Pancreas (tissue), 10 donors: ENCODE data around the gene EXOC4. TPM values are rescaled to one million over a fixed set of nuclear protein-coding genes. Genes with fewer than 3 reads are reported as not detected.

ENCODE experiments used
- ATAC-seq, 4 donors: fragments of 200-7000 bp; cut with Tn5 transposase; one replicate each; pipeline versions ENCODE4 v1.8.0 to v1.9.1; 2020; ENCODE audit warnings: mild to moderate bottlenecking in 4 of 4, moderate library complexity in 4 of 4
- DNase-seq, 6 donors: peaks; one replicate each; pipeline ENCODE4 v3.0.0-alpha.2; 2020
- FAIRE-seq: peaks from 2 replicates; lab custom pipeline; 2012; peaks lifted over from hg19 to GRCh38; lab: Jason Lieb, UNC
- H3K27ac ChIP-seq, 4 donors: fragments of 200-600 bp; sonication (generic); 1 replicate in 3 of 4; 2 replicates in 1 of 4; pipeline versions ENCODE4 v1.5.0 to v1.8.0; 2020
- H3K27me3 ChIP-seq, 4 donors: fragments of 200-600 bp; one replicate each; pipeline ENCODE4 v1.8.0; 2021
- H3K36me3 ChIP-seq, 3 donors: fragments of 200-600 bp; sonication (generic) in 1 of 3; one replicate each; pipeline versions ENCODE4 v1.5.0 to v1.8.0; 2020 to 2021
- H3K4me1 ChIP-seq, 3 donors: fragments of 200-600 bp; one replicate each; pipeline ENCODE4 v1.8.0; 2021
- H3K4me3 ChIP-seq, 4 donors: fragments of 200-600 bp; sonication (generic) in 2 of 4; one replicate each; pipeline versions ENCODE4 v1.5.0 to v1.8.0; 2020 to 2021
- H3K9me3 ChIP-seq, 4 donors: fragments of 200-600 bp; one replicate each; pipeline ENCODE4 v1.8.0; 2021
- CTCF ChIP-seq, 4 donors: fragments of 200-600 bp; sonication (generic) in 3 of 4; IDR thresholded peaks; one replicate each; pipeline versions ENCODE4 v1.5.0 to v1.8.0; 2021; ENCODE audit warnings: antibody characterized with exemption in 4 of 4
- WGBS, 2 donors: extraction: QIAGEN DNeasy Blood & Tissue Kit; methylation state at CpG; one replicate each; pipeline ENCODE4 v1.1.7; 2013; 5-methylcytosine and 5-hydroxymethylcytosine counted together
- intact Hi-C, 3 donors: fragments of 100-400 bp; cut with DNase I; formaldehyde crosslinking; loops; one replicate each; pipeline versions ENCODE4 v1.11.1 to v1.14.2; 2022
- polyA plus RNA-seq, 2 donors: library from polyadenylated mRNA; stranded (reverse); fragments of 200-250 nt; gene quantifications; one replicate each; pipeline ENCODE4 v1.2.3, GENCODE V29; 2013
- total RNA-seq, 6 donors: library from RNA; stranded (reverse); fragmentation: NEBNext Ultra II Directional in 4 of 6; extraction: Animal tissue kit (Norgen Biotek cat#: 25700) in 4 of 6; gene quantifications; one replicate each; pipeline versions ENCODE4 v1.2.1 to v1.2.4, GENCODE V29; 2021 to 2023
- donor health status: healthy with polysubstance abuse.
- donor health status: DM: no; HTN: no; CAD: no; lungs with moderate emphysema.
- donor health status: DM: no; HTN: no; CAD: no.
- donor health status: control.
- donor health status: control.
- donor health status: Bipolar disorder and iron deficiency.
- donor health status: DM: yes; HTN: yes; CAD: no.
- donor health status: DM: no; HTN: no; CAD: no.
- donor health status: DM: no; HTN: no; CAD: no.
- donor health status: DM: yes; HTN: yes; CAD: no.

EXOC4 gene
- total and polyA plus RNA-seq, 8 donors = 13.4 to 81.2 (median 53.8) TPM

GRCh38 chr7:133591704-133592340 is 338.9 kb downstream of the EXOC4 start:
- no peaks in the 10 kb centered on the region for H3K27me3 ChIP-seq
- no peaks in the 10 kb centered on the region for H3K9me3 ChIP-seq
- no peak for TF ChIP-seq CTCF (IDR thresholded peaks at IDR 0.05)
- ATAC-seq = peak in 2 of 4 donors; percentile 44 to 64
- intact Hi-C loops = no loop called here
- 92 to 94% methylated on average over 4 of the region's 4 CpGs for WGBS, 2 donors
- H3K36me3 ChIP-seq = no peaks in the 10 kb centered on the region
- no peak for DNase-seq
- H3K4me3 ChIP-seq = no peak overlapping the region
- no peak for FAIRE-seq
- H3K27ac ChIP-seq = no peak overlapping the region
- H3K4me1 ChIP-seq = no peaks in the 10 kb centered on the region

GRCh38 chr7:133593561-133593960 is 340.7 kb downstream of the EXOC4 start:
- intact Hi-C loops = no loop called here
- H3K36me3 ChIP-seq = no peaks in the 10 kb centered on the region
- no peak for DNase-seq
- no peaks in the 10 kb centered on the region for H3K27me3 ChIP-seq
- no peak overlapping the region for H3K4me3 ChIP-seq
- H3K27ac ChIP-seq = no peak overlapping the region
- no peak for FAIRE-seq
- no peak for ATAC-seq
- no peaks in the 10 kb centered on the region for H3K9me3 ChIP-seq
- peak in 1 of 4 donors; percentile 1 for TF ChIP-seq CTCF (IDR thresholded peaks at IDR 0.05)
- no peaks in the 10 kb centered on the region for H3K4me1 ChIP-seq

- H3K4me3 ChIP-seq = no peak overlapping the region
- FAIRE-seq (no peak), DNase-seq (no peak), ATAC-seq (peak in 1 of 4 donors; percentile 29)
- peaks cover 0 to 10% (median 4%) of the 10 kb centered on the region in 3 donors for H3K4me1 ChIP-seq
- no peak overlapping the region for H3K27ac ChIP-seq
- WGBS, 2 donors = 62 to 63% methylated on average over 2 of the region's 2 CpGs
- no peaks in the 10 kb centered on the region for H3K9me3 ChIP-seq
- intact Hi-C loops = no loop called here
- H3K27me3 ChIP-seq = no peaks in the 10 kb centered on the region
- H3K36me3 ChIP-seq = no peaks in the 10 kb centered on the region
- TF ChIP-seq CTCF (IDR thresholded peaks at IDR 0.05) = no peak
Observed at GRCh38 chr7:133601617-133602016, 348.7 kb downstream of the EXOC4 start.

GRCh38 chr7:133602291-133602690 is 349.4 kb downstream of the EXOC4 start:
- Histone ChIP-seq H3K4me3 (no peak overlapping the region), H3K27me3 (no peaks in the 10 kb centered on the region), H3K4me1 (peaks cover 0 to 10% (median 4%) of the 10 kb centered on the region in 3 donors), H3K9me3 (no peaks in the 10 kb centered on the region), H3K27ac (no peak overlapping the region), H3K36me3 (no peaks in the 10 kb centered on the region)
- TF ChIP-seq CTCF (IDR thresholded peaks at IDR 0.05) = no peak
- 36 to 41% methylated on average over 4 of the region's 4 CpGs for WGBS, 2 donors
- no peak for FAIRE-seq
- intact Hi-C loops = no loop called here
- ATAC-seq = peak; percentile 64 to 82 (median 78)
- DNase-seq = no peak

GRCh38 chr7:133606991-133607390 is 354.1 kb downstream of the EXOC4 start:
- no peak for TF ChIP-seq CTCF (IDR thresholded peaks at IDR 0.05)
- Histone ChIP-seq H3K4me1 (peaks cover 0 to 7% (median 2%) of the 10 kb centered on the region in 3 donors), H3K9me3 (no peaks in the 10 kb centered on the region), H3K27me3 (no peaks in the 10 kb centered on the region), H3K36me3 (no peaks in the 10 kb centered on the region), H3K4me3 (no peak overlapping the region), H3K27ac (no peak overlapping the region)
- WGBS, 2 donors = 78 to 79% methylated on average over 4 of the region's 4 CpGs
- intact Hi-C loops = no loop called here
- no peak for ATAC-seq
- FAIRE-seq = no peak
- no peak for DNase-seq
